Panc1 (cell line): Measurements from ENCODE around the gene REC114. TPM values are rescaled to one million over a fixed set of nuclear protein-coding genes. Genes with fewer than 3 reads are reported as not detected.

Experiments
- ATAC-seq: fragments of 200-7000 bp; cut with Tn5 transposase; 2 replicates; pipeline ENCODE4 v1.9.1; 2020; ENCODE audit warnings: mild to moderate bottlenecking, moderate library complexity
- BruUV-seq: library from RNA; stranded (reverse); fragments of 400-500 nt; replicated peaks from 2 replicates; lab custom pipeline; 2021; lab: Mats Ljungman, UMichigan
- CTCF ChIA-PET: fragments of 300-600 bp; sonication (Branson Sonifier 250); formaldehyde crosslinking; loops from one replicate; lab custom pipeline; 2022; ENCODE audit warnings: antibody characterized with exemption; lab: Charles Lee
- POLR2A ChIA-PET: fragments of 300-600 bp; sonication (Branson Sonifier 250); formaldehyde crosslinking; loops from one replicate; lab custom pipeline; 2022; ENCODE audit warnings: antibody characterized with exemption; lab: Charles Lee
- DNase-seq: peaks from one replicate; pipeline ENCODE4 v3.0.0-alpha.2; 2010; ENCODE audit warnings: low read depth, low spot score
- H3K27ac ChIP-seq: 2 replicates; pipeline ENCODE4 v1.5.1; 2011; ENCODE audit warnings: mild to moderate bottlenecking, low read length, inconsistent platforms
- H3K27me3 ChIP-seq: fragments of 200-500 bp; sonication (Bioruptor generic); 2 replicates; pipeline ENCODE4 v1.6.0; 2014; ENCODE audit warnings: low read length, inconsistent platforms; ENCODE audit not compliant: control insufficient read depth, insufficient read depth
- H3K36me3 ChIP-seq: fragments of 200-500 bp; sonication (Bioruptor generic); 2 replicates; pipeline ENCODE4 v1.5.1; 2014; ENCODE audit warnings: inconsistent platforms, mild to moderate bottlenecking, low read length, moderate library complexity; ENCODE audit not compliant: control insufficient read depth, insufficient read depth
- H3K4me1 ChIP-seq: 2 replicates; pipeline ENCODE4 v1.5.1; 2011; ENCODE audit warnings: inconsistent platforms, mild to moderate bottlenecking, low read length, moderate library complexity; ENCODE audit not compliant: control insufficient read depth, insufficient read depth
- H3K4me3 ChIP-seq, 2 experiments: 2 replicates each; pipeline ENCODE4 v1.5.1; 2011 to 2012; ENCODE audit warnings: low read depth in 2 of 2, low read length in 2 of 2, mild to moderate bottlenecking in 2 of 2, inconsistent platforms in 1 of 2, moderate library complexity in 1 of 2
- H3K9me3 ChIP-seq: fragments of 200-500 bp; sonication (Bioruptor generic); 2 replicates; pipeline ENCODE4 v1.5.1; 2014; ENCODE audit warnings: low read depth, mild to moderate bottlenecking, inconsistent platforms, low read length, moderate library complexity; ENCODE audit not compliant: control insufficient read depth, insufficient read depth
- POLR2AphosphoS5 ChIP-seq: IDR thresholded peaks from 2 replicates; pipeline ENCODE4 v1.6.1; 2012; ENCODE audit warnings: mild to moderate bottlenecking, low read depth, low read length, moderate library complexity
- SIN3A ChIP-seq: IDR thresholded peaks from 2 replicates; pipeline ENCODE4 v1.6.1; 2012; ENCODE audit warnings: low read depth, mild to moderate bottlenecking, low read length, moderate library complexity, borderline replicate concordance; ENCODE audit not compliant: insufficient read depth
- TCF7L2 ChIP-seq: IDR thresholded peaks from 2 replicates; pipeline ENCODE4 v1.6.1; 2011; ENCODE audit warnings: mild to moderate bottlenecking, low read depth, low read length, inconsistent platforms
- in situ Hi-C: cut with HindIII; loops from 2 replicates; pipeline ENCODE4 v1.10.0; 2016; ENCODE audit warnings: low sequenced_read_pairs, low pct_unique_long_range_greater_than_20kb
- intact Hi-C: fragments of 100-400 bp; cut with micrococcal nuclease; formaldehyde crosslinking; loops from one replicate; pipeline ENCODE4 v1.10.0; 2022; ENCODE audit not compliant: unreplicated experiment
- total RNA-seq: library from RNA; stranded (reverse); gene quantifications from one replicate; pipeline ENCODE4 v1.2.1, GENCODE V29; 2021; ENCODE audit not compliant: unreplicated experiment
- TF ChIP-seq, protein P1 (sequence below): fragments of 450-650 bp; IDR thresholded peaks from 2 replicates; pipeline ENCODE4 v1.5.1; 2017; ENCODE audit warnings: mild to moderate bottlenecking
- TF ChIP-seq, protein P2 (sequence below), 2 experiments: IDR thresholded peaks; 2 replicates each; pipeline ENCODE4 v1.6.1; 2011 to 2012; ENCODE audit warnings: low read depth in 2 of 2, control low read depth in 1 of 2, low read length in 1 of 2, mild to moderate bottlenecking in 1 of 2, moderate library complexity in 1 of 2; ENCODE audit not compliant: insufficient read depth in 1 of 2

Gene REC114
- total RNA-seq, 1 experiment from 2014 or later = not detected

DNA sequence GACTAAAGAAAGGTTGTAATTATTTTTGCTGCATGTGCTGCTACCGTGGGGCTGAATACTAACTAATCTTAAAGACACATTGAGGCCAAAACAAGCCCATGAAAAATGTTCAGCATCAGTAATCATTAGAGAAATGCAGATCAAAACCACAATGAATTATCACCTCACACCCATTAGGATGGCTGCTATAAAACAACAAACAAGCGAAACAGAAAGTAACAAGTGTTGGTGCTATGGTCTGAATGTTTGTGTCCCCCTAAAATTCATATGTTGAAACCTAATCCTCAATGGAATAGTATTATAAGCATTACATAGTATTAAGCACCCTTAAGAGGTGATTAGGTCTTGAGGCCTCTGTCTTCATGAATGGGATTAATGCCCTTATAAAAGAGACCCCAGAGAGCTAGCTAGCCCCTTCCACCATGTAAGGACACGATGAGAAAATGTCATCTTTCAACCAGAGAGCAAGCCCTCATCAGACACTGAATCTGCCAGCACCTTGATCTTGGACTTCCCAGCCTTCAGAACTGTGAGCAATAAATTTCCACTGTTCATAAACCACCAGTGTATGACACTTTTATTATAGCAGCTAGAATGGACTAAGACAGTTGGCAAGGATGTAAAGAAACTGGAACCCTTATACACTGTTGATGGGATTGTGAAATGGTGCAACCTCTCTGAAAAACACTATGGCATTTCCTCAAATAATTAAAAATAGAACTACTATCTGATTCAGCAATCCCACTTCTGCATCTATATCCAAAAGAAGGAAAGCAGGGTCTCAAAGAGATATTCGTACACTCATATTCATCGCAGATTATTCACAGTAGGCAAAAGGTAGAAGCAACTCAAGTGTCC lies 76.1 kb downstream of the REC114 start:
- intact Hi-C loops = no loop called here
- Histone ChIP-seq H3K4me1 (no peaks in the 10 kb centered on the region), H3K9me3 (no peaks in the 10 kb centered on the region), H3K27me3 (peaks cover 6% of the 10 kb centered on the region; the same call in 1 of the 2 replicates), H3K4me3 (no peak overlapping the region), H3K27ac (no peak overlapping the region), H3K36me3 (no peaks in the 10 kb centered on the region)
- ATAC-seq (no peak), DNase-seq (no peak)
- TF ChIP-seq SIN3A (no peak), POLR2AphosphoS5 (no peak), TCF7L2 (no peak)
- TF ChIP-seq, protein P1, sequence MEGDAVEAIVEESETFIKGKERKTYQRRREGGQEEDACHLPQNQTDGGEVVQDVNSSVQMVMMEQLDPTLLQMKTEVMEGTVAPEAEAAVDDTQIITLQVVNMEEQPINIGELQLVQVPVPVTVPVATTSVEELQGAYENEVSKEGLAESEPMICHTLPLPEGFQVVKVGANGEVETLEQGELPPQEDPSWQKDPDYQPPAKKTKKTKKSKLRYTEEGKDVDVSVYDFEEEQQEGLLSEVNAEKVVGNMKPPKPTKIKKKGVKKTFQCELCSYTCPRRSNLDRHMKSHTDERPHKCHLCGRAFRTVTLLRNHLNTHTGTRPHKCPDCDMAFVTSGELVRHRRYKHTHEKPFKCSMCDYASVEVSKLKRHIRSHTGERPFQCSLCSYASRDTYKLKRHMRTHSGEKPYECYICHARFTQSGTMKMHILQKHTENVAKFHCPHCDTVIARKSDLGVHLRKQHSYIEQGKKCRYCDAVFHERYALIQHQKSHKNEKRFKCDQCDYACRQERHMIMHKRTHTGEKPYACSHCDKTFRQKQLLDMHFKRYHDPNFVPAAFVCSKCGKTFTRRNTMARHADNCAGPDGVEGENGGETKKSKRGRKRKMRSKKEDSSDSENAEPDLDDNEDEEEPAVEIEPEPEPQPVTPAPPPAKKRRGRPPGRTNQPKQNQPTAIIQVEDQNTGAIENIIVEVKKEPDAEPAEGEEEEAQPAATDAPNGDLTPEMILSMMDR = no peak
- TF ChIP-seq, protein P2, sequence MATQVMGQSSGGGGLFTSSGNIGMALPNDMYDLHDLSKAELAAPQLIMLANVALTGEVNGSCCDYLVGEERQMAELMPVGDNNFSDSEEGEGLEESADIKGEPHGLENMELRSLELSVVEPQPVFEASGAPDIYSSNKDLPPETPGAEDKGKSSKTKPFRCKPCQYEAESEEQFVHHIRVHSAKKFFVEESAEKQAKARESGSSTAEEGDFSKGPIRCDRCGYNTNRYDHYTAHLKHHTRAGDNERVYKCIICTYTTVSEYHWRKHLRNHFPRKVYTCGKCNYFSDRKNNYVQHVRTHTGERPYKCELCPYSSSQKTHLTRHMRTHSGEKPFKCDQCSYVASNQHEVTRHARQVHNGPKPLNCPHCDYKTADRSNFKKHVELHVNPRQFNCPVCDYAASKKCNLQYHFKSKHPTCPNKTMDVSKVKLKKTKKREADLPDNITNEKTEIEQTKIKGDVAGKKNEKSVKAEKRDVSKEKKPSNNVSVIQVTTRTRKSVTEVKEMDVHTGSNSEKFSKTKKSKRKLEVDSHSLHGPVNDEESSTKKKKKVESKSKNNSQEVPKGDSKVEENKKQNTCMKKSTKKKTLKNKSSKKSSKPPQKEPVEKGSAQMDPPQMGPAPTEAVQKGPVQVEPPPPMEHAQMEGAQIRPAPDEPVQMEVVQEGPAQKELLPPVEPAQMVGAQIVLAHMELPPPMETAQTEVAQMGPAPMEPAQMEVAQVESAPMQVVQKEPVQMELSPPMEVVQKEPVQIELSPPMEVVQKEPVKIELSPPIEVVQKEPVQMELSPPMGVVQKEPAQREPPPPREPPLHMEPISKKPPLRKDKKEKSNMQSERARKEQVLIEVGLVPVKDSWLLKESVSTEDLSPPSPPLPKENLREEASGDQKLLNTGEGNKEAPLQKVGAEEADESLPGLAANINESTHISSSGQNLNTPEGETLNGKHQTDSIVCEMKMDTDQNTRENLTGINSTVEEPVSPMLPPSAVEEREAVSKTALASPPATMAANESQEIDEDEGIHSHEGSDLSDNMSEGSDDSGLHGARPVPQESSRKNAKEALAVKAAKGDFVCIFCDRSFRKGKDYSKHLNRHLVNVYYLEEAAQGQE (IDR thresholded peaks at IDR 0.05; ENCODE audit: insufficient read depth in 1 of 2, low read depth in 2 of 2, low read length in 1 of 2) = no peak
- ChIA-PET CTCF (interaction anchor here (1.7 kb wide), 1 partner anchor 278 kb away, joined by 3 read pairs; no protein-coding TSS in a partner anchor), POLR2A (no interaction called here)
- in situ Hi-C loops = no loop called here
- no TSS peak for BruUV-seq

DNA sequence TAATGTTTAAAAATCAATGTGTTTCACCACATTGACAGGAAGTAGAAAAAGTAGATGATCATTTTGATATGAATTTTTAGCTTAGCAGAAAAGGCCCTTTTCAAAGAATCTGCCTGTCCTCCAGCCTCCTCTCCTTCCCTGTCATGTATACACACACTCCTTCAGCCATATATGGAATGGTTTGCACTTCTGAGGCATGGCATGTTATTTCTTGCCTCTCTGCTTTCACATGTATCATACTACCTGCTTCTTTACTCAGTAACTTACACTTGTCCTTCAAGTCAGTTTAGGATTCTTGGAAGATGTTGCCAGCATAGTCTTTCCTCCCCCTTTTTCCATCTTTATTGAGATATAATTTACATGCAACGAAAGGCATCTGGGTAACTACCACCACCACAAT lies 79.0 kb downstream of the REC114 start:
- H3K27ac ChIP-seq = no peak overlapping the region
- in situ Hi-C loops = no loop called here
- POLR2A ChIA-PET = no interaction called here
- no peak for DNase-seq
- H3K36me3 ChIP-seq = no peaks in the 10 kb centered on the region
- intact Hi-C loops = no loop called here
- CTCF ChIA-PET = no interaction called here
- no peak overlapping the region for H3K4me3 ChIP-seq
- ATAC-seq = no peak
- no TSS peak for BruUV-seq
- TF ChIP-seq TCF7L2 = no peak
- TF ChIP-seq SIN3A = no peak
- TF ChIP-seq, protein P1 = no peak
- TF ChIP-seq, protein P2 (IDR thresholded peaks at IDR 0.05; ENCODE audit: insufficient read depth in 1 of 2, low read depth in 2 of 2, low read length in 1 of 2) = no peak
- no peak for TF ChIP-seq POLR2AphosphoS5
- no peaks in the 10 kb centered on the region for H3K9me3 ChIP-seq
- H3K4me1 ChIP-seq = no peaks in the 10 kb centered on the region
- peaks cover 6% of the 10 kb centered on the region; the same call in 1 of the 2 replicates for H3K27me3 ChIP-seq
